Brain pericyte (primary cell): ENCODE data around the gene PLEKHO1.
"Not testable (repeated sequence)": the region's sequence is repeated elsewhere in the genome, so short reads cannot be mapped to it uniquely, and the experiment has no call there.

Experiments used
- DNase-seq: peaks from one replicate; pipeline ENCODE4 v3.0.0-alpha.2; 2012; ENCODE audit warnings: low read depth, low spot score

The PLEKHO1 gene

DNA sequence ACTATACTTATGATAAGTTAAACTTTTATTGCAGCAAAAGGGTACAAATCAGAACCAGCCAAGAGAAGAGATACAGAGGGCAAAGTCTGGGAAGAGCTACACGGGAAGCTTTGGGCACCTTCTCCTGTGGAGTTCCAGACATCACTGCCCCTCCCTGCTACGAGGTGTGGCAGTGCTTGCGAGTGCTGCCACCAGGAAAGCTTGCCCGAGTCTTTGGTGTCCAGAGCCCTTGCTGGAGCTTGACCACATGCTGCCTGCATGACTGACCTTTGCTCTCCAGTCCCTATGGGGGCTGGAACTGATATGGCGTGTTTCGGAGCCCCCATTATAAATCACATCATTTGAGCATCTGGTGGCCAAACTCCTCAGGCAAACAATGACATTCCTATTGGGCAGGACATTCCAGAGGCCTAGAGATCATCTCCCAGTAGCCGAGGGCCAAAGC is 23.4 kb downstream of the PLEKHO1 start:
- no peak for DNase-seq

DNA sequence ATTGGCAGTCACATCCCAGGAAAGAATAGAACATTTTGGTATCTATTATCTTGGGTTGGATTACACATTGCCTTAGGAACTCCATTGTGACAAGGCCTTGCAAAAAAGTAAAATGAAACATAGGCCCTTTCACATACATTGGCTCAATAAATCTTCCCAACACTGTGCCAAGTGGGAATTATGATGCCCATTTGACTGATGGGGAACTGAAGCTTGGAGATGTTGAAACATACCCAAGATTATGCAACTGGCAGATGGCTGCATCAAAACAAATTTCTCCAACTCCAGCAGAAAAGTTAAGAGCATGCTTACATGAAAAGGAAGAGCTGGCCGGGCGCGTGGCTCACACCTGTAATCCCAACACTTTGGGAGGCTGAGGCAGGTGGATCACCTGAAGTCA is 26.9 kb downstream of the PLEKHO1 start:
- no peak for DNase-seq

DNA sequence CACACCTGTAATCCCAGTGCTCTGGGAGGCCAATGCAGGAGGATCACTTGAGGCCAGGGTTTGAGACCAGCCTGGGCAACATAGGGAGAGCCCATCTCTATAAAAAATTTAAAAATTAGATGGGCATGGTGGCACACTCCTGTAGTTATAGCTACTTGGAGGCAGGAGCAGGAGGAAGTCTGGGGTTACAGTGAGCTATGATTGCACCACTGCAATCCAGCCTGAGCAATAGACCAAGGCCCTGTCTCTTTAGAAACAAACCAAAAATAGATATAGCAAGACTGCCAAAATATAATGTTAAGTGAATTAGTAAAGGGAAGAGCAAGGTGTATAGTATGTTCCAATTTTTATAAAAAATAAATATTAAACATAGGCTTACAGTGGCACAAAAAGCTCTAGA is 28.8 kb downstream of the PLEKHO1 start:
- no peak for DNase-seq

DNA sequence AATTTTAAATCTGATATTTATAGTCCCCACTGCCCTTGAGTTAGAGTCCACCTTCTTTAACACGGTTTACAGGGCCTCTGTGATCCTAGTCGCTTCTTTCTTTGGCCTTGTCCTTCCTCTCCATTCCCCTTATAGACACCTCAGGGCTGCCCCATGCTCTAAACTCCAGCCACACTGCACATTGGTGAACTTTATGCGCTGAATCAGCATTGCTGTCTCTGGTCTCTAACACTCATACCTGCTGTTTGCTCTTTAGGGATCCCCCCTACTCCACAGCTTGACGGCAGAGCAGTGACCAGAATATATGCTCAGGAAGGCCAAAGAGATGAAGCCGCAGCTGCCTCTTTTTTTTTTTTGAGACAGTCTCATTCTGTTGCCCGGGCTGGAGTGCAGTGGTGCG is 30.2 kb downstream of the PLEKHO1 start:
- no peak for DNase-seq

DNA sequence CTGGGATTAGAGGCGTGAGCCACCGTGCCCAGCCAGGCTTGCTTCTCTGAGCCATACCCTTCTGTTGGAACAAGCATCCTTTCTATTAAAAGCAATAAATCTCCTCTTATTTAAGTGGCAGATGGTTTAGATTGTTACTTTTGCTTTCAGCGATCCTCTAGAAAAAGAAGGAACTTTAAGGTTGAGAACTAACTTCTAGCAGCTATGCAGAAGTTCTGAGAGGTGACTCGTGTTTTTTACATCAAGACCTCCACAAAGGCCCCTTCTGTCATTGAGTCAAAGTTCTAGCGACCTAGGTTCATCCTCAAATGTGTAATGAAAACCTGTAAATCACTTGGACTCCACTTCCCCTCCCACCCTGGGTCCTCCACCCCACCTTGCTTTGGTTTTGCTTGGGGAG is 30.8 kb downstream of the PLEKHO1 start:
- DNase-seq = no peak

DNA sequence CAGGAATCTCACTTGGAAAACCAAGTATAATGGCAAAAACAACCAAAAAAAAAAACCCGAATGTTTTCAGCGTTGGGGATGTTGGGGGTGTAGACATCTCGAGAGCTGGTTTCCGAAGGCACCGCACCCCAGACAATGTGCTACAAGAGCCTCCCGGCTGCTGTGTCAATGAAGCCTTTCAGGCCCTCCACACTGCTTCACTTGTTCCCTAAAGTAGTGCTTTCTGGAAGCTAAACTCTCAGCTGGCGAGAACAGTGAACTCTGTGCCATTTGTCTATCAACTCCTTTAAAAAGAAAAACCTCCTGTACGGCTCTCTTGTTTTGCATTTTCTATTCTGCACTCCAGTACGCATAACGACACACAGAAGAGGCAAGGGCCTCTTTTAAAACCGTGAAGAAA is 32.5 kb downstream of the PLEKHO1 start:
- DNase-seq = no peak

DNA sequence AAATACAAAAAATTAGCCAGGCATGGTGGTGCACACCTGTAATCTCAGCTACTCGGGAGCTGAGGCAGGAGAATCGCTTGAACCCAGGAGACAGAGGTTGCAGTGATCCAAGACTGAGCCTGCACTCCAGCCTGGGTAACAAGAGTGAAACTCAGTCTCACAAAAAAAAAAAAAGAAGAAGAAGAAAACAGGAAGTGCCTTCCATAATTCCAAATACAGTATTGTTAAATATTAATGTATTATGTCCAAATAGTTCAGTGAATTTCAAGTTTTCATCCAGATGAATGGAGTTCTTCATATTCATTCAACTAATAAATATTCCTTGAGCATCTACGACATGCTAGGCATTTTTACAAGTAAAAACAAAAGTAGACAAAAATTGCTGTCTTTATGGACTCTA is 33.3 kb downstream of the PLEKHO1 start:
- DNase-seq = no peak

DNA sequence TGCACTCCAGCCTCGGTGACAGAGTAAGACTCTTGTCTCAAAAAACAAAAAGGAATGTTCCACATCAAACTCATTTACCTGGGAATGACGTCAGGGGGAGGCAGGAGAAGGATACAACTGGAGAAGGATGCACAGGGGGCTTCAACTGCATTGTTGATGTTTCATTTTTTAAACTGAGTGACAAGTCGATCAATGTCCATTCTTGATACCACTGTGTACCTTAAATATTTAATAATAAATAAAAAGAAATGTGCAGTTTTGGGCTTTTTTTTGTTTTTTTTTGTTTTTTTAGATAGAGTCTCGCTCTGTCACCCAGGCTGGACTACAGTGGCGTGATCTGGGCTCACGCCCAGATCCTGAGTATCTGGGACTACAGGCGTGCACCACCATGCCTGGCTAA is 35.8 kb downstream of the PLEKHO1 start:
- DNase-seq = no peak

DNA sequence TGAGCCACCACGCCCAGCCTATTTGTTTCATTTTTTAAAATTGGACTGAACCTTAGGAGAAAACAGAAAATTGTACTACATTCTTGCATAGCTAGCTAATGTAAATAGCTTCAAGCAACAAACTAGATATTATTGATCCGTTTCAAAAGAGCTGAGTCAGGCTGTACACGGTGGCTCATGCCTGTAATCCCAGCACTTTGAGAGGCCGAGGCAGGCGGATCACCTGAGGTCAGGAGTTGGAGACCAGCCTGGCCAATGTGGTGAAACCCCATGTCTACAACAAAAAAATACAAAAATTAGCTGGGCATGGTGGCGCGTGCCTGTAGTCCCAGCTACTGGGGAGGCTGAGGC is 36.7 kb downstream of the PLEKHO1 start:
- DNase-seq = not testable (repeated sequence)

DNA sequence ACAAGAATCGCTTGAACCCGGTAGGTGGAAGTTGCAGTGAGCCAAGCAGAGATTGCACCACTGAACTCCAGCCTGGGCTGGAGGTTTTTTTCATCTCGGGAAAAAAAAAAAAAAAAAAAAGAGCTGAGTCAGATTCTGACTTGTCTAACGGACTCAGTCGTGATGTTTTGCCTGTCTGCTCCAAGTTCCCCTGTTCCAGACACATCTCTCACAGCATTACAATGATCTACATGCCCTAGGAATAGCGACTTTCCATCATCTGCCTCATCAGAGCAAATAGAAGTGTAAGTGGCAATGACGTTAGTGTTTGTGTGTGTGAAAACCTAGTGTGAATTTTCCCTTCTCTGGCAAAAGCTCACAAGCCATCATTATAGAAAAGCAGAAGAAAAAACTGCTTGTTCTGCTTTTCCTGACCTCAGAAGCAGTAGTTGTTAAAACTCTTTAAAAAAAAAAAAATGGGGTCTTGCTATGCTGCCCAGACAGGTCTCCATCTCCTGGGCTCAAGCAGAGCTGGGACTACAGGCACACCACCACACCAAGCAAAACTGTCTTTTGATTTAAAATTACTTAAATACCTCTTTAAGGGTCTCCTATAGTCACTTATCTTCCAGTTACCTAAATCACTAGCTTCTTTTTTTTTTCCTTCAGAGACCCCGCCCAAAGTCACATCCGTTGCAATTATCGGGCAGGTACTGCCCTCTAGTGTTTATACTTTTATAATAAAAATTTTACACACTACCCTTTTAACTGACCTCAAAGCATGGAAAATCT is 37.3 kb downstream of the PLEKHO1 start:
- DNase-seq = no peak

DNA sequence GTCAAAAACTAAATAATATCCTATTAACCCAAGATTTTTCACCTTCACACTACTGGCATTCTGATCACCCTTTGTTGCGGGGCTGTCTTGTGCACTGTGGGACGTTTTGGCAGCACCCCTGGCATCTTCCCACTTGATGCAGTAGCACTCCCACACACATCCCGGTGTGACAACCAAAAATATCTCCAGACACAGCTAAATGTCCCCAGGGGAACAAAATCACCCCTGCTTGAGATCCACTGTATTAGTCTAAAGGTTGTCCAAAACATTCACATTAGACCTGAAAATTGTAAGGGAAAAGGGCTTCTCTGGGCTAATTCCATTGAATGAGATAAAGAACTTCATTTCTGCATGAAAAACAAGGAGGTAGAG is 37.8 kb downstream of the PLEKHO1 start:
- DNase-seq = no peak

DNA sequence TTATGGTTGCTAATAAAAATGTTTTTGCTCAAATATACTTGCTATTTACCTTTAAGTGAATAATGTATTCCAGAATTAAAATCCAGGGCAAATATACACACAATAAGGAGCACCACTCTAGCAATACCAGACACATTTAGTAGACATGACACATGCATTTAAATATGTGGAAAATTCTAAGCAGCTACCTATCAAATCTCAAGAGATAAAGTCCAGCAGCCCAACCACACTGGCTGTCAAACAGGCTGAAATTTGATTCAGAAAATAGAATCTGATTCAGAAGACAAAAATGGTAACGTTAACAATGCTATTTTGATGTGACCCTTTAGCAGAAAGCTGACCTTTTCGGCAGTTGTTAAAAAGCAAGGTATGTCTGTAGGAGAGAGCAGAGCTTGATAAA is 42.3 kb downstream of the PLEKHO1 start:
- no peak for DNase-seq

DNA sequence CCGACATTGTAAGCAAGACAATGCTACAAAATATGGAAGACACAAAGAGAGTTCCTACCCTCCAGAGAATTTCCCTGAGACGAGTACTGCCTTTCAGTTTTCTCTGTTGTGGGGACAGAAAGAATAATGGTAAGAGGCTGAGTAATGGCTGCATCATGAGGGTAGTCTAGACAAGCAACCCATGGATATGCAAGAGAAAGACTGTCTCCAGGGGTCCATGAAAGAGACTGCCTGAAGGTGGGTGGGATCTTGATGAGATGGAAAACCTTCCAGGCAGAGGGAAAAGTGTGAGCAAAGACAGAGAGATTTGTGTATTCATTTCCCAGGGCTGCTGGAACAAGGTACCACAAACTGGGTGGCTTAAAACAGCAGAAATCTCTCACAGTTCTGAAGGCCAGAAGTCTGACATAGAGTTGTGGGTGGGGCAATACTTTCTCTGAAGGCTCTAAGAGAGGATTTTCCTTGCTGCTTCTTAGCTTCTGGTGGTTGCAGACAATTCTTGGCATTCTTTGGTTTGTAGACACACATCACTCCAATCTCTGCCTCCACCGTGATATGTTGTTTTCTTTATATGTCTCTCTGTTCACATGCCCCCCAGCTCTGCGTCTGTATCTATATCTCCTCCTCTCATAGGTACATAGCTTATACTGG is 44.8 kb downstream of the PLEKHO1 start:
- no peak for DNase-seq

DNA sequence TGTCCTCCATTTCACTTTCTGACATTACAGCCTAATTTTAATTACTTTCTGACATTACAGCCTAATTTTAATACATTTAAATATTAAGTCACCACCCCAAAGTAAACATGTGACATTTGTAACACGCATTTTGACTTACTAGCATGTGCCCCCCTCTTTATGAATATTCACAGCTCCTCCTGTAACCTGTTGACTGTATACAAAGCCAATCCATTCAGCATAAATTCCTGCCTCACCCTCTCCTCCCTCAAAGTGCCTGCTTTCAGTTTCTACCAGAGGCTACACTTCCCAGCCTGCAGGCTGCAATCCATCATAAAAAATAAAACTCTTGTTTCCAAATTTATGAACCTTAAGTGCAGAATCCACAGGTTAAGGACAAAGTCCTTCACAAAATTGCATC is 46.7 kb downstream of the PLEKHO1 start:
- no peak for DNase-seq

DNA sequence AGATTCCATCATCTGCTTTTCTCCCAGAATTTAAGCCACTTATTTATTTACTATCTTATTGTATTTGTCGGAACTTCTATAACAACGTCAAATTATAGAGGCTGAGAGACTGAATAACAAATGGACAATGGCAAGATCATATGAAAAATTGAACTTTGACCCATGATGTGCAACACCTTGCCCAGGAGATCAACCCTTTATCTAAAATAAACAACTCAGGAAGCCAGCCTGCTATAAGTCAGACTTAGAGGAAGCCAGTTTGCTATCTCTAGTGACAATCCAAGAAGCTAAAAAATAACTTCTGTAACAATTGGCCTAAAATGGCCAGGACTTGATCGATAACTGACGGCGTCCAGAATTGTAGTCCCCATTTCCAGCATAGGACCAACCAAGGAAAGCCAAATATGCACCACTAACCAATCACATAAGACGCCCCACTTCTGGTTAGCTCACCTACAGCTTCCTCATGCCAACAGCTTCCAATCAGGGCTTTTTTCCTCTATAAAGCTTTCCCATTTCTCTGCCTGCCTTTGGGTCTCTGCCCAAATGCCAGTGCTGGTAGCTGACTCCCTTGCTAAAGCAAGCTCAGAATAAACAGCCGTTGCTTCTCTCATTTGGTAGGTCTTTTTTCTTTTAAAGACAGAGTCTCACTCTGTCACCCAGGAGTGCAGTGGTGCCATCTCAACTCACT is 57.7 kb downstream of the PLEKHO1 start:
- DNase-seq = no peak

DNA sequence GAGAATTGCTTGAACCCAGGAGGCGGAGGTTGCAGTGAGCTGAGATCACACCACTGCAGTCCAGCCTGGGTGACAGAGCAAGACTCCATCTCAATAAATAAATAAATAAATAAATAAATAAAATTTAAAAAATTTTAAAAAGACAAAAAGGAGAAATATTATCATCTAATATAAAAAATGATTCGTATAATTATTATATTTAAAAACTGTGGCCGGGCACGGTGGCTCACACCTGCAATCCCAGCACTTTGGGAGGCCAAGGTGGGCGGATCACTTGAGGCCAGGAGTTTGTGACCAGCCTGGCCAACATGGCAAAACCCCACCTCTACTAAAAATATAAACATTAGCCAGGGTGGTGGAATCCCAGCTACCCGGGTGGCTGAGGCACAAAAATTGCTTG is 58.7 kb downstream of the PLEKHO1 start:
- not testable (repeated sequence) for DNase-seq
